SH-SY5Y (cell line): Measurements from ENCODE around the gene FRY.

ENCODE experiments used
- GATA2 ChIP-seq: IDR thresholded peaks from 2 replicates; pipeline ENCODE4 v1.6.1; 2011; ENCODE audit warnings: mild to moderate bottlenecking, low read depth, low read length
- GATA3 ChIP-seq: IDR thresholded peaks from 2 replicates; pipeline ENCODE4 v1.6.1; 2011; ENCODE audit warnings: low read depth, mild to moderate bottlenecking, low read length, moderate library complexity

DNA sequence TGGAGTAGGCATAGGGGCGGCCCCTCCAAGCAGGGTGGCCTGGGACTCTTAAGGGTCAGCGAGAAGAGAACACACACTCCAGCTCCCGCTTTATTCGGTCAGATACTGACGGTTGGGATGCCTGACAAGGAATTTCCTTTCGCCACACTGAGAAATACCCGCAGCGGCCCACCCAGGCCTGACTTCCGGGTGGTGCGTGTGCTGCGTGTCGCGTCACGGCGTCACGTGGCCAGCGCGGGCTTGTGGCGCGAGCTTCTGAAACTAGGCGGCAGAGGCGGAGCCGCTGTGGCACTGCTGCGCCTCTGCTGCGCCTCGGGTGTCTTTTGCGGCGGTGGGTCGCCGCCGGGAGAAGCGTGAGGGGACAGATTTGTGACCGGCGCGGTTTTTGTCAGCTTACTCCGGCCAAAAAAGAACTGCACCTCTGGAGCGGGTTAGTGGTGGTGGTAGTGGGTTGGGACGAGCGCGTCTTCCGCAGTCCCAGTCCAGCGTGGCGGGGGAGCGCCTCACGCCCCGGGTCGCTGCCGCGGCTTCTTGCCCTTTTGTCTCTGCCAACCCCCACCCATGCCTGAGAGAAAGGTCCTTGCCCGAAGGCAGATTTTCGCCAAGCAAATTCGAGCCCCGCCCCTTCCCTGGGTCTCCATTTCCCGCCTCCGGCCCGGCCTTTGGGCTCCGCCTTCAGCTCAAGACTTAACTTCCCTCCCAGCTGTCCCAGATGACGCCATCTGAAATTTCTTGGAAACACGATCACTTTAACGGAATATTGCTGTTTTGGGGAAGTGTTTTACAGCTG lies 283.9 kb downstream of the FRY start, which contains the start of the genes BRCA2 and ZAR1L:
- TF ChIP-seq GATA3: no peak
- no peak for TF ChIP-seq GATA2
